Stimulated activated CD4-positive, alpha-beta T cell treated with anti-CD3 and anti-CD28 coated beads, TNF-alpha, amount 100 ng/mL, for 4 hours (primary cell): Measurements from ENCODE around the gene DUOX2.
"Not testable (repeated sequence)": the region's sequence is repeated elsewhere in the genome, so short reads cannot be mapped to it uniquely, and the experiment has no call there.

Experiments used
- DNase-seq, 3 experiments: peaks; one replicate each; pipeline ENCODE4 v3.0.0-alpha.2; 2020; ENCODE audit warnings: low read depth in 3 of 3

DUOX2 gene

DNA sequence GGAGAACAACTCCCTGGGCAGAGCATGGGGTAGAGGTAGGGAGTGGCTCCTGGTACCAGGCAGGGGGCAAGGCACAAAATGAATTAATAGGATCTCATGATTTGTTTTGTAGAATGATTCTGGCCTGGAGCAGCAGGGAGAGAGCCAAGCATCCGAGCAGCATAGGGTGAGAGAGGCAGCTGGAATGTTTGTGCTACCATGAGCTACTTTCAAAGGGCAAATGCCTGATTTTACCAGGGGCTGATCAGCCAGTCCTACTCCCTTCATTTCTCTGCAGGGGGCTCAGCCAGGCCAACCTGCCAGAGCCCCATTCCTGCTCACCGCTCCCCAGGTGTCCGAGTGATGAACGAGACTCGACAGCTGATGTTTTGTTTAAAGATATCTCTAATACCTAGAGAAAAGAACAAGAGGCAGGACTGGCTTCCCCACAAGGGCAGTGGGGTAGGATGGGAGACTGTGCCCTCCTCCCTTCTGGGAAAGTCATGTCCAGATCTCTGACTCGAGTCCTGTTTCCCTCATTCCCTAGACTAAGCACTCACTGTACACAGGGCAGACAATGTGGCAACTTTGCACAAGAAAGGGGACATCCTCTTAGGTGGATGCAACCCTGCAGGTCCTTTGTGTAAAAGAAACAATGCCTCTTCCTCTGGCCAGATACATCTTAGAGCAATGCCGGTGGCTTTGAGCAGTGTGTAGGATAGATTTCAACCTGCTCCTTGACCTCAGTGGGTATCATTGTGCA is 12.9 kb downstream of the DUOX2 start:
- DNase-seq, result no peak

DNA sequence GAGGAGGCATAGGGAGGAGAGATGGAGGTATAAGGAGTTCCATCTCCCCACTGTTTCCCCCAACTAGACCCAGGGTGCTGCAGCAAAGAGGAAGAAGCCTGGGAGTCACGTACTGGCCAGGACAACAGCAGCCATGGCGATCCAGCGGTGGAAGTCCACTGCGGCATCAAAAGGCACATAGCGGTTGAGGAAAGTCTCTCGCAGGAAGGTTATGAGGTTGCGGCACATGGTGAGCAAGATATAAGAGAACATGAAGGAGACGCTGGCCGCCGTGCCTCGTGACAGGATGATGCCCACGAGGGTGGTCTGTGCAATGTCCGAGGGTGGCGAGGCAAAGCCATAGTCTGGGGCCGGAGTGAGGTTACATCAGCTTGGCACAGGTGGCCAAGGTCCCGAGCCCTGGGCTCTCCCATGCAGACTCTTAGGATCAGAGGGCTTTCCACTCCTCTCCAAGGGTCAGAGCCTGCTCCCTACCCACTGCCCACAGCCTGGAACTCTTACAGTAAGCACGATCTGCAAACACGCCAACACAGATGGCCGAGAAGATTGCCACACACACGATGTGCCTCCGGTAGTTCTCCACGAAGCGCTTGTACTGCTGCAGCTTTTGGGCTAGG is 14.3 kb downstream of the DUOX2 start:
- no peak for DNase-seq

DNA sequence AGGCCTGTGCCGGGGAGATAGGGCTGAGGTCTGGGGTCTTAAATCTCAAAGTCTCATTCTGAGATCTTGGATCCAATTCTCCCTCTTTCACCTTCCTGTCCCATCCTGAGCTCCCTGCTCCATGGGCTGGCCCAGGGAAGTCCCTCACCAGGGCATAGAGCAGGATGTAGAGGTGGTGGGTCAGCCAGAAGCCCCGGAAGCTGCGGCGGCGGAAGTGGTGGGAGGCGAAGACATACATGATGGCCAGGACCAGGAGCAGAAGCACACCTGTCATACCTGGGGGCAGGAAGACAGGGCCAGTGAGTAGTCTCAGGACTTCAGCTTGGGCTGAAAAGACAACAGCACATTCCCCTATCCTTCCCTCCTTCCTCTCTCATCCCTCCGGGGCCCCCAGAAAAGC is 16.5 kb downstream of the DUOX2 start:
- no peak for DNase-seq

DNA sequence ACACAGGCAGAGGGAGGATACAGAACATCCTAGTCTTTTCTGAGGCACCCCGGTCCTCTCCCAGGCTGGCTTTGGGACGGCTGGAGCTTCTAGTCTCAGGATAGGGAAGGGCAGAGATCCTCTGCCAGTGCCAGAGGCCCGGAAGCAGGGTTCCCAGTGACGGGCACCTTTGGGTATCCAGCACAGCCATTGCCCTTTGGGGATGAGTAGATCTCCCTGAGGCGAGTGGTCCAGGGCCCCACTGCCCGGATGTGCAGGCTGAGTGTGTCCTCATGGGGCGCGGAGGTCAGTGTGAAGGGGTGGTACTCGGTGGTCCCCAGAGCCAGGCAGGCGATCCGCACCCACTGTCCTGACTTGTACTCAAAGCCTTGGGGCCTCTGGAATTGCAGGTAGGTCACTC is 18.3 kb downstream of the DUOX2 start:
- no peak for DNase-seq

DNA sequence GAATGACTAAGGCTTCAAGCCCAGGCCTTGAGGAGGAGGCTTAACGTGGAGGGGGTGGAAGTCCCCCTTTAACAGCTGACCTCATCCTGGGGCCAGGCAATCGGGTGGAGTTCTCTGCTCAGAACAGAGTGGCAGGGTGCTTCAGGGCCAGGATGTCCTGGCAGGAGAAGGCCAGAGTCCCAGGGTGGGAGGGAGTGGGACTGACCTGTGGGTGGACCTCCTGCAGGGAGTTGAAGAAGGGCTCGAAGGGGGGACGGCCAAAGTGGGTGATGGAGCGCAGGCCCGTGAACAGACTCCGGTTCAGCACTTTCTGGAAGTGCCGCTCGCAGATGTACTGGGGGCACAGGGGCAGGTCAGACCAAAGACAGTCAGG is 19.6 kb downstream of the DUOX2 start:
- no peak for DNase-seq

DNA sequence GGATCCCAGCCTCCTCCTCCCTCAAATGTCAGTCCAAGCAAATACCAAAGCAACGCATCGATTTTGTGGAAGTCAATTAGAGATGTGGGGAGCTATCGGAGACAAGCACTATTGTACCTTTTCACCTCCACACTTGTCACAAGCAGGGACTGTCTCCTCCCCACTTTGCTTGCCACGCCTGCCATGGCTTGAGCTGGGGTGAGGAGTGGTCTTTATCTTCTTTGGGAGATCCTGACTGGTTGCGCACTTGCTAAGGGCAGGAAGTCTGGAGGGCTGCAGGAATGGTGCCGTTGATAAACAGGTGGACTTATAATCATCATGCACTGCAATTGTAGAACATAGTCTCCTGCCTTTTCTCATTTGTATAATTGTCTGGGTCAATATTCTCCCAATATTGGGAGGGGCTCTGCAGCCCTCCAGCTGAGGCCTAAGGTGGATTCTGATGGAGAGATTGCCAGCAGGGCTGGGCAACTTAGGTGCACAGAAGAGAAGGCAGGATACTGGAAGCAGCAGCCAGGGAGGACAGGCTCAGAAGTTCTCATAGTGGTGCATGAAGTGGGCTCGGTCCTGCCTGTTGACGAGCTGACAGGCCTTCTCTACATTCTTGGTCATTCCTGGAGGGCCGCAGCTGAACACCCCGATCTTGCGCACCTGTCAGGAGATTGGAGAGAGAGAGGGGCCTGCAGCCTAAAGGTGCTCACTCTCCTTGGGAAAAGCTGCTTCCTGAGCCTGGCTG is 20.2 kb downstream of the DUOX2 start:
- DNase-seq, result no peak

DNA sequence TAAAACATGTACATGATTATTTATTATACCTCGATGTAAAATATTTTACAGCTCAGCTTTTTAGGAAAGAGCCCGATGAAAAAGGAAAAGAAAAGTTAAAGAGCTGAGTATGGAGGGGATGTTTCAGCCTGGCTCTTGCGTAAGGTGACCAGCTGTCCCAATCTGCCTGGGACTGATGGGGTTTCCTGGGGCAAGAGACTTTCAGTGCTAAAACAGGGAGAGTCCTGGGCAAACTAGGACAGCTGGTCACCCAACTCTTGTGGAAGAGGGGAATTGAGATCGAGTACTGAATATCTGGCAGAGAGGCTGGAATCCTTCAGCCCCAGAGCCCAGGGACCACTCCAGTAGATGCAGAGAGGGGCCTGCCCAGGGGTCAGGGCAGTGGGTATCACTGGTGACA is 21.0 kb downstream of the DUOX2 start:
- DNase-seq, result no peak

DNA sequence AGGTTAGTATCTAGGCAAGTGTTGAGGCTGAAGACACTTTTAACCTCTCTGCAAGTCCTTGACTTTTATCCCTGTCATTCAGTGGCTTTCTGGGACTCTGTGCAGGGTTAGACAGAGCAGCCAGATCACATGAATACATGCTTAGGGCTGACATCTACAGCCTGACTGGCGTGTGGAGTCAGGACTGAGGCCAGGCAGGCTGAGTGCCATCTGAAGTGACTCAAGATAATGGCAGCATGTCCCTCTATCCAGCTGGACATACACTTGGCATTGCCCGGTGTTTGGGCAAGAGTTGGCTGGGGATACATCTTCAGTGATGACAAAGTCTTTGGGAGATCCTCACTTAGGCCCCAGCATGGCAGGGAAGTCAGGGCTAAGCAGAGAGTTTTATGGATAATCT is 22.4 kb downstream of the DUOX2 start:
- DNase-seq, result no peak

DNA sequence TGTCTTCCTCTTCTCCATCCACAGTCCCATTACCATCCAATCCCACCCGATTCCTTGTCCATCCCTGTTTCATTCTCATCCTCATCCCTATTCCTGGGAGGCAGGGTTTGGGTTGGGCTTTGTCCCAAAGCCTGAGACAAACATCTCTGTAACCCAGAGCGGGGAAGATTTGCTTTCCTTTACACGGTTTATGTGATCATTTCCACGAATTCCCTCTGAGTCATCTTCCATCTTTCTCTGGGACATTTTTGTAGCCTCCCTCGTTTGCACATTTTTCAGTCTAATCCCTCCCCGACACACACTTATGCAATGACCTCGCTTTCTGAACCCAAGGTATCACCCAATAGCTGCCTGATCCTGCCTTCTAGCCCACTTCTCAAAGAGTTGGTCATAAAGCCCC is 22.8 kb downstream of the DUOX2 start:
- DNase-seq, result no peak

DNA sequence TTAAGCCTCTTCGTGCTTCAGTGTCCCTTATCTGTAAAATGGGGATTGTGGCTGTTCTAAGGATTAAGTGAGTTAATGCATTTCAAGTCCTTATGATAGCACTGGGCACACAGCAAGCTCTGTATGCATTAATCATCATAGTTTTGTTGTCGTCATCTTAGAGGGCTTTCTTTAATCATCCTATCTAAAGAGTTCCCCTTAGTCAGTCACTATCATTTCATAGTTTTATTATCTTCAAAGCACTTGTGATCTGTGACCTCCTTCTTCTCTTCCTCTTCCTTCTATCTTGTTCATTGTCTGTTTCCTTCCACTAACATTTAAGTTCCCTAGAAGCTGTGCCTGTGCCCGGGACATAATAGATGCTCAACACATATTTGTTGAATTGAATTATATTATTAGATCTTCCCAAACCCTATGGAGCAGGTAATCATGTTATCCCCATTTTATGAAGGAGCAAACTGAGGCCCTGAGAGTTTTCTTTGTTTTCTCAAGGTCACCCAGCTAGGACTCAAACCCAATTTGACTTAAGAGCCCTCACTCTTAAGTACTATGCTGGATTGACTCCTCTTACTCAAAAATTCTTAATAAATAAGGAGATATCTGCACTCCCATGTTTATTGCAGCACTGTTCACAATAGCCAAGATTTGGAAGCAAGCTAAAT is 24.1 kb downstream of the DUOX2 start:
- DNase-seq, result no peak

DNA sequence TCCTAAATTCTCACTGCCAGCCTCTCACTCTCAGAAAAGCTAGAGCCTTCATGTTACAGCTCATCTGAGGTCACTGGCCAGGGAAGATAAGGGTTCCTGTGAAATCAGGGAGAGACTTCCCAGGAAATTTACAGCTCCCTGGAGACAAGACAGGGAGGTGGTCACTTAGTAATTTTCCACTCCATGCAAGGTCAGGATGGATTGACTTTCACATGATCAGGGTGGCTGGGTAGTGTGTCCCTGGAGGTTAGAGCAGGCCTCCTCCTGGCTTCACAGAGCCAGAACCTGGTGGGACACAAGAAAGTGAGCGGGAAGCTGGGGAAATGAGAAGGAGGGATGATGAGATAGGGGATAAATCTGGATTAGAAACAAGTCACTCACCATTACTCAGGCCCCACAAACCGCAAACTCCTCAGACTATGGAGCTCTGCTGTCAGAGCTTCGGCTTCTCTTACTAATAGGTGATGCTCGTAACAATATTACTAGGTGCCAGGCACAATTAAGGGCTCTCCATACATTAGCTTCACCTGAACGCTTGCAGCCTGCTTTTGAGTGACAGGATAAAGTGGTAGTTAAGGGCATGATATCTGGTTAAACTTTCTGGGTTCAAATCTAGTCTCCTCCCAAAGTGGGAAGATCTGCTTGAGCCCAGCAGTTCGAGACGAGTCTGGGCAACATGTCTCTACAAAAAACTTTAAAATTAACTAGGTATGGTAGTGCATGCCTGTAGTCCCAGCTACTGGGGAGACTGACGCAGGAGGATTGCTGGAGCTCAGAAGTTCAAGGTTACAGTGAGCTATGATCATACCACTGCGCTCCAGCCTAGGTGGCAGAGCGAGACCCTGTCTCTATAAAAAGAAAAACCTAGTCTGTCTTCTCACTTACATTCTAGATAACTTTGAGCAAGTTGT is 24.9 kb downstream of the DUOX2 start:
- DNase-seq, result no peak

DNA sequence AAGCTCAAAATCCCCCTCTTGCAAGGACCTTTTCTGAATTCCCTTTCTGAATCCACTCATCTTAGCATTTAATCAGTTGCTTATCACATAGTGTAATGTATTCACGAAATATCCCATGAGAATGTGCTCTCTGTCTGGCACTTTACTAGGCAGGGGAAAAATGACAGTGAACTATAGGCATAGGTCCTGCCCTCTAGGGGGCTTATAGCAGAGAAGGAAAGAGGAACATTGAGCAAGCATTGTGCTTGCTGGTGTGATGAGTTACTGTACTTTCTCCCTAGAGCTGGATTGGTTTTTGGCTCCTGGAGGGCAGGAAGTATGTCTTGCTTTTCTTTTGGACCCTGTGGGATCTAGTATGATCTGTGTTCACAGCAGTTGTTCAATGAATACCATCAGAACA is 26.5 kb downstream of the DUOX2 start:
- no peak for DNase-seq

DNA sequence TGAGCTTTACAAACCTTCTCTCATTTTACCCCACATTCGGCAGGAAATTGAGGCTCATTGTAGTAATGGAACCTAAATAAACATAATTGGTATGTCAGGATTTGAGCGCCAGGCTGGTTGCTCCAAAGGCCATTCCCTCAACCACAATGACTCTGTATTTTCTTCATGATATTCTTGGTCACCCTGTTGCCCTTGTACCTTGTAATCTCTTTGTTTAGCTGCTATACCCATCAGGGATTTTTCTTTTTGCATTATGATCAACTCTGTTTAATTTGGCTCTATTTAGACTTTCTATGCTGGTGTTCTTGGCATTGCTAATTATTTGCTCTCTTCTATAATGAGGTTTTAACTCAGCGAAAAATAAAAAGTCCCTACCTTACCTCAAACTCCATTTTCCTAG is 29.8 kb downstream of the DUOX2 start:
- DNase-seq, result no peak

DNA sequence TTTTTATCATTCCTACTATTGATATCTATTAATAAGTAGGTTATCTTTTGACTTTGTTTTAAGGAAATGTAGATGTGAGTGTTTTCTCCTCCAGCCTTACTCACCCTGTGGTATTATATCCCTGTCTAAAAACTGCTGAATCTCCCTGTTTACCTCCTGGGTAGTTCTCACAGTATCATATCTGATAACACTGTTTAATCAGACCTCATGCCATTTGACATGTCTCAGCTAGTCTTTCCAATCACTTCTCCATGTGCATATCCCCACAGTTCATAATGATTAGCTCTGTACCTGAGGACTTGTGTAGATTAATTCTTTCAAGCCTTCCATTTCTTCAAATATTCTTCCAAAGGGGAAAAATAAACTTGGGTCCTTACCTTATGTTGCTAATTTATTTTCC is 30.7 kb downstream of the DUOX2 start:
- DNase-seq, result no peak

DNA sequence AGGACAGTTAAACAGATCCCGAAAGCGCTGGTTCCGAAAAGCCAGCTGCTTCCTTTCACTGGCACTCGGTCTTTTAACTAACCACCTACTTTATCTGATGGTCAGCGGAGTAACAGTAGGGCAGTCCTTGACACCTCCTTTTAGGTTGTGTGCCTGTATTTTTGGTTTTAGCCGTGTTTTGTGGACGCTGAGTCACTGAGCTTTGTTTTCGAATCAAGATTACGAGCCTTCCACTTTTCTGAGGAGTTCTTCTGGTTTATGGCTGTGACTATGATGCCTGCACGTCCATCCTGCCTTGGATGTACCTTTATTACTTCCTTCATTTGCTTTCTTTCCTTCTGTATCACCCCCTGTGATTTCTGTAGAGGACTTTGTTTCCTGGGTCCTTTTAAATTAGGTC is 31.6 kb downstream of the DUOX2 start:
- DNase-seq, result not testable (repeated sequence)

DNA sequence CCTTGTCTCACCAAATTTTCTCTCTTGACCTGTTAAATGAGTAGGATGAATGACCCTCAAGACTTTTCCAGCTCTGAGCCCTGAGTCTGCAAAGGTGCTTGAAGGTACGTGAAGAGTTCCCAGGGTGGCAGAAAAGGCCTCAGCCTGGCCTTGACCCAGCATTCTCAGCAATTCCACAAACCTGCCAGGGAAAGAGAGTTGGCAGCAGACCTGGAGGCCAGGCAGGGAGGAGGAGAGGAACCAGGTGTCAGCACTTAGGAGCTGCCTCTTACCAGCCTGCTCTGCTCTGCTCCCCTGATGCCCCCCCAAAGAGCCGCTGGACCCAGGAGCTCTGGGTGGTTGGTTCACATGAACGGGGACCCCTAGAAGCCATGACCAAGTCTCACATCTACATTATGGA is 33.4 kb downstream of the DUOX2 start:
- DNase-seq, result not testable (repeated sequence)

DNA sequence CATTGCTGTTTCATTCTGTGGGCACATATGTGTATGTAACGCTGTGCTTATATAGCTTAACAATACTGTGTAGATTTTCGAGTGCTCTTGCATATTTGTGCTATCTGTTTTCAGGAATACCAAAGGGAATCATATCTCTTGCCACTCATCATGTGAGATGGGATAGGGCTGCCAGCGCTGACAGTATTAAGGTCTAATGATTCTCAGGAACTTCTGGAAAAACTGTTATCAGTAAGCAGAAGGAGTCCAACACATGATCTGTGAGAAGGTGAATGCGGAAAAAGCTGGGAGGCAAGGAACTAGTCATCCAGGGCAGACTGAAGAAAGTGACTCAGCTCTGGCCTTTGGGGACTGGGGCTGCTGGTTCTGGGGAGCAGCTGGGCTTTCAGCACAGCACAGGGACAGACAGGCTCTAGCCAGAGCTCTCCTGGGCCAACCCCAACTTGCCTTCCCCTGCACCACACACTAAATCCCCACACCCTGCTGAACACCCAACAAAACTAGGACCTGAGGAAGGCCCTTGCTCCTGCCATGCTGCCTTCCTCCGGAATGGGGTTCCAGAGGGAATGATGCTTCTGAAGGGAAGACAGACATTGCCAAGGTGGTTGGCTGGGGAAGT is 34.2 kb downstream of the DUOX2 start:
- DNase-seq, result not testable (repeated sequence)

DNA sequence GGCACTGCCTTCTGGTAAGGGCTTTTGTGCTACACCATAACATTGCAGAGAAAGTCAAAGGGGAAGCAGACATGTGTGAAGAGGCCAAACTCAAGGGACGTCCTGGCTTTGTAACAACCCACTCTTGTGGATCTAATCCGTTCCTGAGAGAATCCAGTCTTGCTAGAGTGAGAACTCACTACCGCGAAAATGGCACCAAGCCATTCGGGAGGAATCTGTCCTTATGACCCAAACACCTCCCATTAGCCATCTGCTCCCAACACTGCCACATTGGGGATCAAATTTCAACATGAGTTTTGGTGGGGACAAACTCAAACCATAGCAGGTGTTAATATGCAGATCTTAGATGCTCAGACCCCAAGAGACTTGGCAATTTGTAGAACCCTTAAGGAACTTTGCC is 34.8 kb downstream of the DUOX2 start:
- not testable (repeated sequence) for DNase-seq

DNA sequence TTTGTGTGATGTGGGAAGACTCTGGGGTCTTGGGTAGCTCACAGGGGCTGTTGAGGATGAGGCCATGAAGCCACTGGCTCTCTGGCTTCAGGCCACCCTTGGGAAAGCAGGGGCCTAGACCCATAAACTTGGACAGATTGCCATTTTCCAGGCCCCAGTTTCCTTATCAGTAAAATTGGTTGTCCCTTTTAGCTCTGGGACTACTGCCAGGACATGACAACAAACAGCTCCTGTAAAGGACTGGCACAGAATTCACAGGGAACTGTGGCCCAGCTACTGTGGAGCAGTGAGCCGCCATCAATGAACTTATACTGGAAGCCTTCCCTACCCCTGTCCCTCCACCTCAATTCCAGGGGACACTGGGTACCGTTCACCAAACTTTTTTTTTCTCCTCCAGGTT is 36.6 kb downstream of the DUOX2 start:
- DNase-seq, result not testable (repeated sequence)

DNA sequence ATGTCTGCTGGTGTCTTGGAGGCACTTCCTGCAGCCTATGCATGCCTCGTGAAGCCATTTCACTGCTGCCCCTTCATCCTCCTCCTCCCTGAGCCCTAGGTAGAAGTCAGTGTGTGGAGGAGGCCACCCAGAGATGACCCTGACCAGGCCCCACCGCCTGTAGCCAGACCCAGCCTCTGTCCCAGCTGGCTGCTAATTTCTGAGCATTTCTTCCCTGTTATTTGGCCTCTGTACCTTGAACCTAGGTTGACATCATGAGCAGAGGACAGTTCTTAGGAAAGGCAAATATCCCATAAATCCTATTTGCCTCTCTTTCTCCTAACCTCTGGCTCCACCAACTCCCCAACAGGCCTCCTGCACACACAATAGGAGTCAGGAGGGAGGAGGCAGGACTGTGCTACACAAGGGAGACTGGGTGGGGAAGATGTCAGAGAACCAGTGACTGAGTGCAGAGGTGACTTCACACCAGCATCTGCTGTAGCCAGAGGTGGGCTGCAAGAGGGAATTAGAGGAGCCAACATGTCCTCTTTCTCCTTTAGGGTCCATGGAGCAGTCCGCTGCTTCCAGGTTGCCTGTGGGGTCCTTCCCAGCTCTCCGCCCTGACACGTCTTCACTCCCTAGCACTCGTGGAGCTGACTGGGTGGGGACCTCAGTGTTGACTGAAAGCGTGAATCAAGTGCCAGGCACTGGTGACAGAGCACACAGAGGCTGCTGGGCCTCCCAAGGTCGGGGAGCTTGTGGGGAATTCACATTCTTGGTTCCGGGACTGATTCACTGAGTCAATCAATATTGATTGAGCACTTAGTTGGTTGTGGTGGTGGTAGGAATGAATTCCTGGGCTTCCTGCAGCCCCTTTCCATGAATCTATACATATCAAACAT is 38.3 kb downstream of the DUOX2 start:
- DNase-seq, result not testable (repeated sequence)
